Epithelial cell of proximal tubule (primary cell): ENCODE data around the gene ARHGEF11. TPM values are rescaled to one million over a fixed set of nuclear protein-coding genes. Genes with fewer than 3 reads are reported as not detected.

Experiments used
- DNase-seq: peaks from one replicate; pipeline ENCODE4 v3.0.0-alpha.2; 2011; ENCODE audit warnings: low read depth
- H3K4me3 ChIP-seq: 2 replicates; pipeline ENCODE4 v1.5.1; 2011; ENCODE audit warnings: low read depth, mild to moderate bottlenecking, low read length
- total RNA-seq: library from RNA; depleted of rRNA; stranded (reverse); fragments of >200 nt; gene quantifications from 2 replicates; pipeline ENCODE4 v1.2.3, GENCODE V29; 2015
- TF ChIP-seq, protein P1 (sequence below): conservative IDR thresholded peaks from 2 replicates; pipeline ENCODE4 v1.5.1; 2012; ENCODE audit warnings: low read depth, mild to moderate bottlenecking, low read length

The ARHGEF11 gene
- total RNA-seq, 1 donor from 2014 or later: 19.3 TPM

DNA sequence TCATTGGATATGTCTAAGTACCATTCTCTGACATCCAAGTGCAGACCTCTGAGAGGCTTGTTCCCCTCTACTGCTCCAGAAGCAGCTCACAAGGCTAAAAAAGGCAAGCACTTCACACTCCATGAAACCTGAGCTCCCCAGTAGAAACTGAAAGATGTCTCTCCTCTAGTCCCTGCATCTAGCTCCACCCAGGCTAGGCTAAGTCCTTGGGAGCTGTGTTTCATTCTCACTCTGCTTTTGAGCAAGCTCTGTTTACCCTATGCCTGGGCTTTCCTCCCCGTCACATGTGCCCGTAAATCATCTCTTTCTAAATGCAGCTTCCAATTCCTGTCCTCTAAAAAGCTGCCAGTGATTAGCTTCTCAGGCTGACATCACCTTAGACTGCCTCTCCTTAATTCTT lies 86.1 kb downstream of the ARHGEF11 start:
- no peak overlapping the region for H3K4me3 ChIP-seq
- DNase-seq: no peak
- TF ChIP-seq, protein P1, sequence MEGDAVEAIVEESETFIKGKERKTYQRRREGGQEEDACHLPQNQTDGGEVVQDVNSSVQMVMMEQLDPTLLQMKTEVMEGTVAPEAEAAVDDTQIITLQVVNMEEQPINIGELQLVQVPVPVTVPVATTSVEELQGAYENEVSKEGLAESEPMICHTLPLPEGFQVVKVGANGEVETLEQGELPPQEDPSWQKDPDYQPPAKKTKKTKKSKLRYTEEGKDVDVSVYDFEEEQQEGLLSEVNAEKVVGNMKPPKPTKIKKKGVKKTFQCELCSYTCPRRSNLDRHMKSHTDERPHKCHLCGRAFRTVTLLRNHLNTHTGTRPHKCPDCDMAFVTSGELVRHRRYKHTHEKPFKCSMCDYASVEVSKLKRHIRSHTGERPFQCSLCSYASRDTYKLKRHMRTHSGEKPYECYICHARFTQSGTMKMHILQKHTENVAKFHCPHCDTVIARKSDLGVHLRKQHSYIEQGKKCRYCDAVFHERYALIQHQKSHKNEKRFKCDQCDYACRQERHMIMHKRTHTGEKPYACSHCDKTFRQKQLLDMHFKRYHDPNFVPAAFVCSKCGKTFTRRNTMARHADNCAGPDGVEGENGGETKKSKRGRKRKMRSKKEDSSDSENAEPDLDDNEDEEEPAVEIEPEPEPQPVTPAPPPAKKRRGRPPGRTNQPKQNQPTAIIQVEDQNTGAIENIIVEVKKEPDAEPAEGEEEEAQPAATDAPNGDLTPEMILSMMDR: no peak

DNA sequence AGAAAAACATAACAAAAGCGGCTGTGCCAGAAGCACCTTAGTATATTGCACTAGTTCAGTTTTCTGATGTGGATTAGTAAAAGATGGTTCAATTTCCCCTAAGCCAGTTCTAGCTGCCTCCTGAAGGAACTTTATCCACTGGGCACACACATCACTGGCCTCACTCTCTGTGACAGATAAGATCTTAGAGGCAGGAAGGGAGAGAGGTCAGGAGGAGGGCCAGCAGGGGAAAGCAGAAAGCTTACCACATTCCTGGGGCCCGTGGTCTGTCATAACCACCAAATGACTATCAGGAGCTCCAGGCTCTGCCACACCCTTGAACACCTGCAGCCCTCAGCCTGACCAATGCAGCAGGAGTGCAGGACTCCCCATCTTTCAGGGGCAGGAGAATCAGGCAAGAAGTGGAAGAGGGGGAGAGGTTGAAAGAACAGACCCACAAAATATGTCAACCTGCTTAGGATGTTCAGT lies 87.3 kb downstream of the ARHGEF11 start:
- no peak for DNase-seq
- TF ChIP-seq, protein P1: no peak
- H3K4me3 ChIP-seq: no peak overlapping the region

DNA sequence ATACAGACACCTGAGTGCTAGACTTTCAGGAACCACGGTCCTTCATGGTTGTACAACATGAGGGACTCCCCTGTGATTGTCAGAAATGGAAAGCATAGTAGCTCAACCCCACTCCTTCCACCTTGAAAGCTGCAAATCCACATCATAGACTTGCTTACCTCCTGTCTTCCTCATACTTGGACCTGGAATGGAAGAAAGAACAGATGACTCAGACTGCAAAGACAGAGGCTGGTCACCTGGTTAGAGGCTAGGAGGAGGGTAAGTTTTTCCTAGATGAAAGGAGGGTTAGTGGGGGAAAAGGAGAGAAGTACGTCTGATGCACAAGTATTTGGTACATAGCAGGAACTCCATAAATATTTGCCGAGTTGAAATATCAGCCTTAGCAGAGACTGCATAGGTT lies 87.9 kb downstream of the ARHGEF11 start:
- DNase-seq: no peak
- TF ChIP-seq, protein P1: no peak

DNA sequence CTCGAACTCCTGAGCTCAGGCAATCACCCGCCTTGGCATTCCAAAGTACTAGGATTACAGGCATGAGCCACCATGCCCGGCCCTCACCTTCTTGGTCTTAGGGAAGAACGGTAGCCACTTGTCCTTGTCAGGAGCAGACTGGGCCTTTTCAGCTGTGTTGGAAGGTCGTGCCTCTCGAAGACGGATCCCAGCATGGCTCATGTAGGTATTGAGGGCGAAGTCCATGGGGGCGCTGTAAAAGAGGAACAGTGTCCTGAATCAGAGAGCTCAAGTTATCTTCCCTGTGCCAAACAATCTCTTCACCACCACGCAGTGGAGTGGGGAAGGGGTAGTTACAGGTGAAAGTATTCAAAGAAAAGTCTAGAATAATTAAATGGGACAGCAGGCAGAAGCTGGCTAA lies 89.2 kb downstream of the ARHGEF11 start:
- no peak overlapping the region for H3K4me3 ChIP-seq
- TF ChIP-seq, protein P1: no peak
- no peak for DNase-seq

More for the DNA sequence above, 87.9 kb downstream of the ARHGEF11 start:
- H3K4me3 ChIP-seq: no peak overlapping the region

DNA sequence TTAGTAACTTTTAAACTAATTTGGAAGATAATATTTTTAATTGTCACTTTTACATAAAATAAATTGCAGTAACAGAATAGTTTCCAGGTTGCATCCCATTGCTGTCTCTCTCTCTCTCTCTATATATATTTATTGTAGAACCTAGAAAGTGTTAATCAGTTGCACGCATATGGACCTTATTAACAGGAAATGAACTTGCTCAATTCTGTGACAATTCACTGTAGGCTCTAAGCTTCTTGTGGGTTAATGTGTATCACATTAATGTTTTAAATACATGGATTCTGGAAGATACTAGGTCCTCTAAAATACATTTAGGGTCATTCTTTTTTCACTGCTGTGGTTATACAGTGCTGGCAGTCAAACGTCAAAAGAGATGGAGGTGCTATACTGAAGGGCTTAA lies 92.0 kb downstream of the ARHGEF11 start:
- H3K4me3 ChIP-seq: no peak overlapping the region
- no peak for DNase-seq
- TF ChIP-seq, protein P1: no peak

DNA sequence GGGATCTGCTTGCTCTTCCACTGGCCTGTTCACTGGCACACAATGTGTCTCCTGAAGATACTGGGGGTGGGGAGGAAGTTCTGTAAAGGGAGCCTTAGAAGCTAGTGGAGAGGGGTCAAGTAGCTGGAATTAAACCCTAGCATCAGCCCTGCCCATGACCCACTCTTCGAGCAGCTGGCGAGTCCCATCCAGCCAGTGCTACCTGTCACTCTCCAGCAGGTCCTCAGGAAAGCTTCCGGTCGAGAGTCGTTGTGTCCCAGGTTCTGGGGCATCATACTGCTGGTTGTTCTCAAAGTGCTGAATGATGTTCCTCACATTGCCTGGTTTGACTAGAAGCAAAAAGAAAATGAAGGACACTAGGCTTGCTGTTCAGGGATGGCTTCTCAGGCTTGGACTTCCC lies 94.2 kb downstream of the ARHGEF11 start:
- TF ChIP-seq, protein P1: no peak
- no peak for DNase-seq
- H3K4me3 ChIP-seq: no peak overlapping the region

DNA sequence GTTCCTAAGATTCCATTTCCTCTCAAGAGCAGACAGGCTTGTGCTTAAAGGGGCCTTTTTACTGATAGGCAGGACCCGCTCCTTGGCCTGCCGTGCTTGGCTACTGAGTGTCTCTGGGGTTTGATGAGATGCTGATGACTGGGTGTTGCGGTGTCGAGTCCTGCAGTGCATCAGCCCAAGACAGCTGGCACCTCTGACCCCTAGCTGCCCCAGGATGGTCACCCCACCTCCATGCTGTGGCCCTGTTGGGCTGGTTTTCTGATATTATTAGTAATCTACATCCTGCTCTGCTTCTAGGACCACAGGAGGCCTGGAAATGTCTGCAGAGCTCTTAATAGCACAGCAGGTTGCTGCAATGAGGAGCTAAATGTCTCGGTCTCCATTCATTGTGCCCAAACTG lies 96.4 kb downstream of the ARHGEF11 start:
- TF ChIP-seq, protein P1: no peak
- no peak for DNase-seq
- no peak overlapping the region for H3K4me3 ChIP-seq
